Mesothelial cell of epicardium (in vitro differentiated cells): ENCODE data around the gene NEK6. TPM values are rescaled to one million over a fixed set of nuclear protein-coding genes. Genes with fewer than 3 reads are reported as not detected.

ENCODE experiments used
- DNase-seq, 2 experiments: peaks; one replicate each; pipeline ENCODE4 v3.0.0; 2021; ENCODE audit warnings: low spot score in 2 of 2; ENCODE audit not compliant: unreplicated experiment in 2 of 2
- H3K27ac Mint-ChIP-seq: 2 replicates; pipeline ENCODE4 v1.8.0; 2021; ENCODE audit warnings: mixed read lengths
- H3K27me3 Mint-ChIP-seq: 2 replicates; pipeline ENCODE4 v1.8.0; 2021; ENCODE audit warnings: low read depth, mixed read lengths
- H3K36me3 Mint-ChIP-seq: 2 replicates; pipeline ENCODE4 v1.8.0; 2021; ENCODE audit warnings: mixed read lengths
- H3K4me1 Mint-ChIP-seq: 2 replicates; pipeline ENCODE4 v1.8.0; 2021; ENCODE audit warnings: mixed read lengths
- H3K4me3 Mint-ChIP-seq: 2 replicates; pipeline ENCODE4 v1.8.0; 2021; ENCODE audit warnings: mild to moderate bottlenecking, moderate library complexity, mixed read lengths
- H3K9me3 Mint-ChIP-seq: 2 replicates; pipeline ENCODE4 v1.8.0; 2021; ENCODE audit warnings: mixed read lengths
- CTCF ChIP-seq: fragments of 200-600 bp; sonication (generic); IDR thresholded peaks from one replicate; pipeline ENCODE4 v1.5.0; 2021; ENCODE audit warnings: antibody characterized with exemption; ENCODE audit not compliant: unreplicated experiment
- total RNA-seq: library from RNA; stranded (reverse); gene quantifications from 3 replicates; pipeline ENCODE4 v1.2.1, GENCODE V29; 2021

Gene NEK6
- total RNA-seq, 1 donor from 2014 or later, result 42.9 TPM

GRCh38 chr9:124394167-124394566 lies 136.4 kb downstream of the NEK6 start:
- no peak for TF ChIP-seq CTCF
- no peak overlapping the region for H3K4me3 Mint-ChIP-seq
- H3K36me3 Mint-ChIP-seq, result peaks cover 3% of the 10 kb centered on the region
- H3K9me3 Mint-ChIP-seq, result no peaks in the 10 kb centered on the region
- peaks cover 13% of the 10 kb centered on the region for H3K4me1 Mint-ChIP-seq
- no peak overlapping the region for H3K27ac Mint-ChIP-seq
- H3K27me3 Mint-ChIP-seq, result no peaks in the 10 kb centered on the region
- DNase-seq, result no peak

GRCh38 chr9:124394596-124394995 lies 136.8 kb downstream of the NEK6 start:
- Mint-ChIP-seq H3K9me3 (no peaks in the 10 kb centered on the region), H3K27me3 (no peaks in the 10 kb centered on the region), H3K4me3 (no peak overlapping the region), H3K4me1 (peaks cover 14% of the 10 kb centered on the region), H3K36me3 (peaks cover 3% of the 10 kb centered on the region), H3K27ac (no peak overlapping the region)
- no peak for DNase-seq
- no peak for TF ChIP-seq CTCF

- Mint-ChIP-seq H3K27ac (no peak overlapping the region), H3K4me3 (no peak overlapping the region), H3K9me3 (no peaks in the 10 kb centered on the region), H3K27me3 (no peaks in the 10 kb centered on the region), H3K36me3 (peaks cover 4% of the 10 kb centered on the region), H3K4me1 (peaks cover 11% of the 10 kb centered on the region)
- TF ChIP-seq CTCF, result no peak
- no peak for DNase-seq
Observed at GRCh38 chr9:124395826-124396225, 138.1 kb downstream of the NEK6 start.

- no peak for TF ChIP-seq CTCF
- Mint-ChIP-seq H3K27ac (no peak overlapping the region), H3K4me1 (peaks cover 2% of the 10 kb centered on the region), H3K36me3 (peaks cover 10% of the 10 kb centered on the region), H3K9me3 (no peaks in the 10 kb centered on the region), H3K4me3 (no peak overlapping the region), H3K27me3 (no peaks in the 10 kb centered on the region)
- DNase-seq, result no peak
Observed at GRCh38 chr9:124398191-124398935, 140.6 kb downstream of the NEK6 start.

- no peak for TF ChIP-seq CTCF
- no peaks in the 10 kb centered on the region for H3K9me3 Mint-ChIP-seq
- no peak for DNase-seq
- peak overlapping the region; percentile 5 for H3K27ac Mint-ChIP-seq
- H3K36me3 Mint-ChIP-seq, result peaks cover 12% of the 10 kb centered on the region
- no peaks in the 10 kb centered on the region for H3K27me3 Mint-ChIP-seq
- H3K4me1 Mint-ChIP-seq, result peaks cover 2% of the 10 kb centered on the region
- no peak overlapping the region for H3K4me3 Mint-ChIP-seq
Observed at GRCh38 chr9:124399323-124399967, 141.7 kb downstream of the NEK6 start.
